CD4-positive, alpha-beta T cell treated with Interleukin-6 at 100 ng/mL for 8 hours (primary cell): ENCODE measurements around the gene HES3.

ENCODE experiments used
- DNase-seq: peaks from one replicate; pipeline ENCODE4 v3.0.0-alpha.2; 2020; ENCODE audit warnings: mixed read lengths, low spot score

HES3 gene

DNA sequence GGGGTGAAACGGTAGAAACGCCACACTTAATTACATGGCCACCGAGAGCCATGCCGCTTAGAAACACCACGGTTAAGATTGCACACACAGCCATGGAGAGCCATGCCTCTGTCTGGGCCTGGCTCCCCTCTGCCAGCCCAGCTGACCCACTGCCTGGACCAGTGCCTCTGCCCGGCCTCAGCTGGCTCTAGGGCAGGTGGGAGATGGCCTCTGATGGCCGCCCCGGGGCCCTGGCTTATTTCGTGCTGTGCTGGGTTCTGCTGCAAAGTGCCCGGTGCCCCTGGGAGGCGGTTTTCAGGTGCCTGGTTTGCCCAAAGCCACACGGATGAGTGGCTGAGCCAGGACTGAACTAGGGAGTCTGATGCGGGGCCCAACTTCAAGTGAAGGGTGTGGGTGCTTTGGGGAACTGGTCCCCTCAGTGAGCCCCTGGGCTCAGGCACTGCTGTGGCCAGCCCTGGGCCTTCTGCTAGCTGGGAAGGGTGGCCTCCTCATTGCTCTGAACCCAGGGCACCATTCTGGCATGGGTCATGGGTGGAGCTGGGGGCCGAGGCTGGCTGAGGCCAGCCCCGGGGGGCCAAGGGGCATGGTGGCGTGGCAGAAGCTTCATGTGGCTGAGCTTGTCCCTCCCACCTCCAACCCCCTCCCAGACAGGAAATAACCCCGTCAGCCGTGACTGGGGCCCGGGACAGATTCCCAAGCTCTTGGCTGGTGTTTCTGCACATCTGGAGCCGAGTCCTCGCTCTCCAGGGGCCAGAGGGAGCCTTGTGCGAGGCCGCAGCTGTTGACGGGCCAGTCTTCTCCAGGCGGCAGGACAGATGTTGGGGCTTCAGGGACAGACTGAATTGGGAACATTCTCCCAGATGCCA is 18.8 kb downstream of the HES3 start:
- DNase-seq: no peak

DNA sequence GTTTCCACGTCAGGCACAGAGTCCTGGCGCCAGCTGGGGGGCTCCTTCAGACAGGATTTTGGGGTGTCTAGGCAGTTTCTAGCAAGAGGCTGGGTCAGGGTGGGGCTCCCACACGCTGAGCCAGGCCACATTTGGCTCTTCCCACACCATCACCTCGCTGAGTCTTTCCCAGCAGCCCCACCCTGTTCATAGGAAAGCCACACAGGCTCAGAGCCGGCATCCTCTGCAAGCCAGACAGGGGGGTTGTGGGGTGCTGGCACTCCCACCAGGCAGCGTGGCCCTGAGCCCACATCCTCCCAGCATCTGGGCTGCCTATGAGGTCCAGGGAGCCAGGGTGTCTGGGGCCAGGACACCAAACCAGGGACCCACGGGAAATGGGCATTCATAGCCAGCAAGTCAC is 19.7 kb downstream of the HES3 start:
- no peak for DNase-seq

DNA sequence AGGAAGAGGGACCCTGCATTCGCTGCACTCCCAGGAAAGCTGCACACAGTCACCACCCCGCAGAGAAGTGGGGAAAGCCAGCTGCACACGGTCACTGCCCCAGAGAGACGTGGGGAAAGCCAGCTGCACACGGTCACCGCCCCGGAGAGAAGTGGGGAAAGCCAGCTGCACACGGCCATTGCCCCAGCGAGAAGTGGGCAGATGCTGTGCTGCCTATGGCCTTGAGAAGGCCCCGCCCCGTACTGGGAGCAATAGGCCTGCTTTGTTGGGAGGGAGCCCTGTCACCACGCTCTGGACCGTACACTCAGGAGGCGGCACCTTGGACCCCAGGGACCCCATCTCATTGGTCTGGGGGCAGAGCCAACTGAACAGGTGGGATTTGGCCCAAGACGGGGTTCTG is 21.2 kb downstream of the HES3 start:
- DNase-seq: no peak

DNA sequence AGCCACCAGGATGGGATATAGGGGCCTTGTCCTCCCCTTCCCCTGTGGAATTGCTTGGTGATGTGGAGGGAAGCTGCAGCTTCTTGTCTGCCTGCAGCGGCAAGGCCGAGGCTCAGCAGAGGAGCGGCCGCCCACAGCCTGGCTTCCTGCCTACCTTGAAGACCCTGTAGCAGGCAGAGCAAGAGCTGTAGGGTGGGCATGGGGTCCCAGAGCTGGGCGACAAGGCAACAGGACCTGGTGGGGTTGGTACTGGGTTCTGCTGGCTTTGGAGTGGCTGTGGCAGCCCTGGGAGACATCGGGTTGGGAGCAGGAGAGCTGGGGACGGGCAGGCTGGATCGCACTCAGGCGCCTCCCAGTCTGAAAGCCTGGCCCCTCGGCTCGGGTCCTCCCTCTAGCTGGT is 22.7 kb downstream of the HES3 start:
- DNase-seq: no peak

DNA sequence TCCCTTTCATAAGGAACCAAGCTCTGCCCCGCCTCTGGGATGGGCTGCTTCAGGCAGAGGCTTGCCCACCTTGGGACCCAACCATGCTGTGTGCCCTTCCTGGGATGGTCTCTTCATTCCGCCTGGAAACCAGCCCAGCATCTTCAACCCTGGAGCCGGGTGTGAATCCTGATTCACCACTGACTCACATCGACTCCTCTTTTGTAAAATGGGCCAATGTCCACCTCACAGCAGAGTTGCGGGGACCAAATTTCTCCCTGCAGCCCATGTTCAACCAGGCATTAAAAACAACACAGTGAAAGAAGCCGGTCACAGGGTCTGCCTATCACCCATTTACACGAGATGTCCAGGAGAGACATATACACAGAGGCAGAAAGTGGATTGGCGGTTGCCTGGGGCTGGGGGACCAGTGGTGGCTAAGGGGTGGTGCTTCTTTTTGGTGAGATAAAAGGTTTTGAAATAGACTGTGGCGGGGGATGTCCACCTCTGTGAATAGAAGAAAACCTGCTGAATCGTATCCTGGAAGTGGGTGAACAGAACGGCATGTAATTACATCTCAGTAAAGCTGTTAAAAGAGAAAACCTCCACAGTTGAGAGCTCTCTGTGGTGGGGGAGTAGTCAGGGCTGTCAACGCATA is 23.8 kb downstream of the HES3 start:
- DNase-seq: no peak

DNA sequence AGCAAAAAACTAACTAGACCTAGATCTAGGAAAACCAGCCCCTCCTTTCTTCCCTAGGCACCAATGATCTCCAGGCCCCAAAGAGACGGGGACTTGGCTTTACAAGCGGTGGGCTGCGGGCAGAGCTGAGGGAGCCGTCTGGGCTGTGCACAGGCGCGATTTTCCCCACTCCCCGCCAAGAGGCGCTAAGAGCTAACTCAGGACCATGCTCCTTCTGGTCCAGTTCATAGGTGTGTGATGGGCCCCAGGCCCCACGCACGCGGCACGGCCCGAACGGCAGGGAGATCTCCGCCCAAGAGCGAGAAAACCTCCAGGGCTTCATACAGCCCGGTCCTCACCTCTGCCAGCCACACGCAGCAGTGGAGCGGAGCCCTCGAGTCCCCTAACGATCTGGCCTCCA is 24.4 kb downstream of the HES3 start:
- no peak for DNase-seq

DNA sequence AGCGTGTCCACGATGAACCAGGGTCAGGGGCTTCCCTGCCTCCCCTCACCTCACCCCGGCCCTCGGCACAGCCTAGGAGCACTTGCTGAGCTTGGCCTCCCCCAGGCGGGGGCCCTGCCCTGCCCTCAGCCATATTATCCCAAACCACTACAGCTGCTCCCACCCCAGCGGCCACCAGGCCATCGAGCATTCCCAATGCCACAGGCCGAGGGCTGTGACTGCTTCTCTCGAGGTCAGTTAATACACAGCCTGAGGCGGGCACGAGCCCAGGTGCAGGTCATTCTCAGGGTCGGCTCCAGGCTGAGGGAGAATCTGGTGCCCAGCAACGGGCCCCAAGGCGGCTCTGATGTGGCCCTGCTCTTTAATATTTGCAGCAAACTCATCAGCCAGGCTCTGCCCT is 25.3 kb downstream of the HES3 start:
- no peak for DNase-seq

DNA sequence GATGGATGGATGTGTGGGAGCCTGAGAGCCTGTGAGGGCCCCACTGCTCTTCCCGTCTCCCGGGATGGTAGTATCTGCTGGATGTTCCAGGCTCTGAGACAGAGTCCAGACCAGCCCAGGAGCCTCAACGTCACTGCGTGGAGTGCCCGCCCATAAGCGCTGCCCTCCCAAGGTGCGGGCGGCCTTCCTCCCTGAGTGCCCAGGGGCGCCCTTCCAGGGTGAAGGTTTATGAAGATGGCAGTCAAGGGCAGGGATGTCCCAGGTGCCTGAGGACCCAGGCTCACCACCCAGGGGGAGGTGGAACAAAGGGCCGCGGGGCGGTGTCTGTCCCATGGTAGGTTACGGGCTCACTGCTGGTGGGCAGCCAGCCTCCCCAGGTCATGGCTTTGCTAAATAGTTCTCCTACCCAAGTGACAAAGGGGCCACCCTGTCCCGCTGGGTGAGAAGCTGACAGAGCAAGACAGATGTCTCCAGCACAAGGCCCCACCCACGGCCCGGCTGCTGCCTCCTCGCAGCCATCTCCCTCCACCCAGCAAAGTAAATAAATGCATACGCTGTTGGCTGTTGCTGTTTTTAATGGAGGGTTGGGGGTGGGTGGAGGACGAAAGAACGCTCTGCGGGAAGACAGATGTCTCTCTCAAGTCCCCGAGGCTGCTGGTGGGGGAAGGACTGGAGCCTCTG is 25.9 kb downstream of the HES3 start:
- DNase-seq: no peak

DNA sequence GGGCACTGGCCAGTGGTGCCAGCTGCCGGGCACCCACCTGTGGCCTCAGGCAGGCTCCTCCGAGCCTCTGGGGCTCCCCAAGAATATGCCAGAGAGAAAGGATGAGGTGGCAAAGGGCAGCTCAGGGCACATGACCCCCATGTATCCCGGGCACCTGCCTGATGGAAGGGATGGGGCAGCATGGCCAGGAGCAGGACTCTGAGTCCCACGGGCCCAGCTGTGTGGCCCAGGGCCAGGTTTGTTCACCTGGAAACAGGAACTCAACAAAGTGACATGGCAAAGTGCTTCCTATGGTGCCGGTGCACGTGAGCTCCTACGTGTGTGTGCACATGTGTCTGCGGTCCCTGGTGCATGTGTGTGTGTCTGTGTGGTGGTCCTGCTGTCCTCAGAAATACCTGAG is 26.4 kb downstream of the HES3 start:
- no peak for DNase-seq

DNA sequence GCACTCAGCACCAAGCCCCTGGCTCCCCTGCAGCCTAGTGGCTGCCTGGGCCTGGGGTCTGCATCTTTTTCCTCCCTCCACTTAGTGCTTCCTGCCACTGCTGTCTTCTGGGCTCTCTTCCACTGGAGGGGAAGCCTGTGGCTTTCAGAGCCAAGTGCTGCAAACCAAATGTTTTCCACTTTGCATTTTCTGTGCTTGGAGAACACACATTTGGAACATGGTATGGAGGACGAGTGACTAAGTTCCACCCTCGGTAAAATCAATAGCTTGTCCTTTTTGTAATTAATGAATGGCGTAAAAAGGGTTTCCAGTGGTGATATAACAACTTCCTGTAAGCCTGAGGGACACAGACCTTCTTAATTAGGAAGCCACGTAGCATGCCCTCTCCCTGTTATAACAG is 27.0 kb downstream of the HES3 start:
- no peak for DNase-seq

DNA sequence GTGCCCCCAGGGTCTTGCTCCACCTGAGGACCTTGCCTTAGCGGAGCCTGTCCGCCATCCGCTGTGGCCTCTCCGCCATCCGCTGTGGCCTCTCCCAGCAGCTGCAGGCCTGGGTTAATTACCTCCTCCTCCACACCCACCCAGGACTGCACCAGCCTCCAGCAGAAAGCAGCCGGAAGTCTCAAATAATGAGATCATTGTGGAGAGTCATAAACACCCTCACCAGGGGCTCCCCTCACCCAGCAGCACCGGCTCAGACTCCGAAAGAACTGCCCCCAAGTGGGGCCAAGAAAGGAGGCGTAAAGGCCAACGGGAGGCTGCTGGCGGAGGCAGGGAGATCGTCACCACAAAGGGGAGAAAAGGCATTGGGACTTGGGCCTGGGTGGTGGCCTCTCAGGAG is 27.6 kb downstream of the HES3 start:
- no peak for DNase-seq

DNA sequence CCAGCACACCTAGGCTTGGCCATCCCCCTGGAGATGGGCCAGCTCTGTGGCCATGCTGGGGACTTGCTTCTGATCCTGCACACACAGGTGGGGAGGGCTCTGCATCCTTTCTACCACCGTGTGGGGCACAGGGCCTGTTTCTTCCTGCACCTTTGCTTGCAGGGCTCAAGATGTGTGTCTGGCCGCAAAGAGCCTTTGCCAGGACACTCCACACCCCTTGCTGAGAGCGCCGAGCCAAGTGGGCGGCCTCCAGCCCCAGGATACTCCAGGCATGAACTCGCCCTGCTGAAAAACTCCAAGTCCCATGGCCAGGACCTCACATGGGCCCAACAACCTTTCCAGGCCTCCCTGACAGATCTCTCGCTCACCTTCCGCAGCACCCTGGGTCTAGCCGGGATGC is 28.5 kb downstream of the HES3 start:
- no peak for DNase-seq

DNA sequence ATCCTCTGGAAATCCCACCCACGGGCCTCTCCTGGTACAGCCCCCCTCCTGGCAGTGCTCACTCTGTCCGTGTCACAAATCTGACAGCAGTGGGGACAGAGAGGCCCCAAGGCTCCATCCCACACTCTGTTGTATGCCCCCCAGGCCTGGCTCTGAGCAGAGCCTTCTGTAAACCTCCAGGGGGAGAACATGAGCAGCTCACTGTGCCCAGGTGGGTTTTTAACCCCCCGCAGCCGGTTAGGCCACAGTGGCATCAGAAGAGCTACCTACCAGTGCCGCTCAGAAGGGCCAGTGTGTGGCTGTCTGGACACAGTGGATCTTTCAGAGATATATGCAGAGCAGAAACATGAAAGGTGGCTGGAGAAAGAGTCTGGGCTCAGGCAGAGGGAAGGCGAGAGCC is 28.9 kb downstream of the HES3 start:
- no peak for DNase-seq

DNA sequence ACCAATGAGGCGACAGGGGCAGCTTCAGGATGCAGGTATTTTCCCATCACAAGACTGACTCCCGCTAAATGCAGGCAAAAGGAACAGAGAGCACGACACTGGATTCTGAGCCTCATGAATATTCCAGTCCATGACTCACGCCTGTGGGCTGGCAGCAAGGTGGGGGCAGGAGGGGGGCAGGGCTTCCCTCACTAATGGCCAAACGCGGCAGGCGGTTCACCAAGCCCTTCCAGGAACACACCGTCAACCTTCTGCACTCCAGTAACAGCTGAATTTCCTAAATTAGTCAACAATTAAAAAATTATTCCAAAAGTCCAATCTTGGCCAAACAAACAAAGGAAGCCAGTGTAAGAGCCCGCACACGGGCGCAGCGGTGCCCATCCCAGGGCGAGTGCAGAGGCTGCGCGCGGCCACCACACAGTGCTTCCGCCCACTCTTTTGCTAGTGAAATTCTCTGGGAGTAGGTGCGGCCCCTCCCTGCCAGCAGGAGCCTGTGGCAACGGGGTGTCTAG is 29.5 kb downstream of the HES3 start:
- no peak for DNase-seq

DNA sequence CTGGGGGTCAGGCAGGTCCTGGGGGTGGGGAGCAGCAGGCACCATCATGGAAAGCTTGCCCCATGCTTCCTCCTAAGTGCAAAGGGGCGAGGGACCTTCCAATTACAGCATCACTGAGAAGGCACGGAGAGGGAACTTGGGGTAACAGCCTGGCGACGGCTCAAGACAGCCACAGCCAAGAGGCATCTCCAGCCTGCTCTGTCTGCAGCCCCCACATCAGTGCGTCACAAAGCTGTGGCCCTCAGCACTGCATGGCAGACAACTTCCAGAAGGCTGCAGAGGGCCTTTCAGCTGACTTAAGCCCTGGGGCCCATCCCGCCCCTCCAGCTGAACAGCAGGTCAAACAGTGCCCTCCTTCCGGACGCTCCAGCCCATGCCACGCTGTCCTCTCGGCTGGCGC is 30.1 kb downstream of the HES3 start:
- no peak for DNase-seq

DNA sequence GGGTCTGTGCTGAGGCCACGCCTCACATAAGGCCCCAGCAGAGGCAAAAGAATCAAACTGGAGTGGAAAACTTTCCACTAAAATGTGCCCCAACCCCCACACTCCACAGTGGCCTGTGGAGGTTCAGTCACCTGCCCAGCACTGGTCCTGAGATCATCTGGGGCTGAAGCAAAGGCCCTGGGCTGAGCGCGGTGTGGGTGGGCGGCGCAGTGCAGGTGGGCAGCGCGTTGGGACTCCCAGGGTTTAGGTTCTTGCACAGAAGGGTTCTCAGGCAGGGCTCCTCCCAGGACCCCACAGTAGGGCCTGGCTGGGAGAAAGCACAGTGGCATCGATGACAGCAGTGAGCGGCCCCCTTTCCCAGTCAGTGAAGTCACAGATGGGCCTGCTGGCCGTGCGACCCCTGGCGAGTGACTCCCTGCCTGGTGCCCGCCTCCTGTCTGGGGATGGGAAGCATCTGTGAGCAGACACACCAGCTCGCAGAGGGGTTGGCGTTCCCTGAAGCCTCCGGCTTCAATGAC is 30.7 kb downstream of the HES3 start:
- no peak for DNase-seq

DNA sequence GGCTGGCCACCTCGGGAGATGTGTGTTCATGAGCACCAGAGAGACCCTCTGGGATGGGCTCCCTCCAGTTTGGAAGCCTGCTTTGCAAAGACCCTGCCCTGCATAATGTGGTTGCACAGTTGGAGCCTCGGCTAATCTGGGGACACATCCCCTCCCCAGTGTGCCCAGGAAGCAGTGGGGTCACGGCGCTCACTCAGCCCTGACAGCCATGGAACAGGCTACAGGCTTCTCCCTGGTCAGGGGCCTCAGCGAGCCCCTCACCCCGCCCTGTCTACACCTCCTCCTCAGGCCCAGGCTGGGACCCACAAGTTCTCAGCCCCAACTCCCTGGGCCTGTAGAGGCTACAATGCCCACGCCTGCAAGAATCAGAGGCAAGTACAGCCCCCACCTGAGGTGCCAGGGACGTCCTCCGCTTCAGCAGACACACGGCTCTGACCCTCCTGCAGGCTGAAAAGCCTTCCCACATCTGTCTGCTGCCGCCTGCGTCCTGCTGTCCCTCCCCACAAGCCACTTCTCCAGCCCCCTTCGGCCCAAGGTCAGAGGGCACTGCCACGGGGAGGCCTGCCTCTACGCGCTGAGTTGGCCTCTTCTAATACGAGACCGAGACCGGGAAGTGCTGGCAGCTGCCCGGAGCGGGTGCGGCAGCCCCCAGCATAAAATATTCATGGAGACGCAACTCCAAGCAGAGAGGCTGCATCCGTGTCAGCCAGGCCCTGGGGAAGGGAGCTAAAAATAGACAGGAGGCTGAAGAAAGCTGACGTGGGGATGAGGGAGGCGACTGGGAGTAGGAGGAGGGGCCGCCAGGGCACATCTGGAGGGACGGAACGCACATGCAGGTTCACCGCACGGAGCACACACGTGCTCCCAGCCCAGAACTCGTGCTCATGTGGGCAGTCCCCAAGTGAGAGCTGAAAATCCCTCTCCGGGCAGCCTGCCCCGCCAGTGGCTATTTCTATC is 32.1 kb downstream of the HES3 start:
- DNase-seq: no peak

DNA sequence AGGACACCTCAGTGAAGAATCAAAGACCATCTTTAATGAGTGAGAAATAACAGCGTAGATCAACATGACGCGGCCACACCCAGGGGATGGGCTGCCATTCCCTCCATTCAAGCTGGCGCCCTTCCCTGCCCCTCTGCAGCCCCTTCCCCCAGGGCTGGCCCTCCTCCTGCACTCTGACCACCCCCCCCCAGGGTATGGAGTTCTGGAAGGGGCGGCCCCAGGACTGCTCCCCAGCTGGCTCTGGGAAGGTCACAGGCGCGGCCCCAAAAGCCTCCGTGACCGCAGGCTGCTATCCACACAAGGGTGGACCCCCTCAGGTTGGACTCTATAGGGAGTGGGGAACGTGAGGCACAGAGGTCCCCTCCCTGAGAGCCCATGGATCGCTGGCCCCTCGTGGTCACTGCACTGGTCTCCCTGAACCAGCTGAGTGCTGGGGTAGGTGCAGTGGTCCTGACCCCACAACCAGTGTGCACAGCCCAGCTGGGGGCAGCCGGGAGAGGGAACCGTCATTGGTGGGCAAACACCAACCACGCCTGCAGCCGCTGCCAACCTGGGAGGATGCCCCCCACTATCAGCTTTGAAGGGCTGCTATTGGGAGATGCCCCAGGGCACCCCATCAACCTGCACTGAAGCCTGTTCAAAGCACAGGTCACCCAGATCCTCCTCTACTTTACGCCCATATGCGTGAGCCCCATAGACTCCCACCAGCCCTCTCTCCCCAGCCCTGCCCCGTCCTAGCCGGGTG is 33.0 kb downstream of the HES3 start:
- DNase-seq: no peak

DNA sequence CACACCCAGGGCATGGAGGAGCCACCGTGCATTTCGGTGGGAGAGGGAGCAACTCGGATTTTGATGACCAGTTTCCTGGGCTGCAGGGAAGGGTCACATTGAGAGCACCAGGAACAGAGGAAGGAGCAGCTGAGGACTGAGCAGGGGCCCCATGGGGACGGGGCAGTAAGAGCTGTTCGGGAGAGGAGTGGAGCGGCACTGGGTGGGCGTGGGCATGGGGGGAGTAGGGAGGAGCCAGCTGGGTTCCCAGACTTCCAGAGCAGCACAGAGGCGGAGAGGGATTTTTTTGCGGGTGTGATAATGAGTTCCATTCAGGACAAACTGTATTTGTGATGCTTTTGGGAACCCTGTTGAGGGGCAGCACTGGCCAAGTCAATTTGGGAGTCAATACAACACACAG is 34.3 kb downstream of the HES3 start:
- DNase-seq: no peak

DNA sequence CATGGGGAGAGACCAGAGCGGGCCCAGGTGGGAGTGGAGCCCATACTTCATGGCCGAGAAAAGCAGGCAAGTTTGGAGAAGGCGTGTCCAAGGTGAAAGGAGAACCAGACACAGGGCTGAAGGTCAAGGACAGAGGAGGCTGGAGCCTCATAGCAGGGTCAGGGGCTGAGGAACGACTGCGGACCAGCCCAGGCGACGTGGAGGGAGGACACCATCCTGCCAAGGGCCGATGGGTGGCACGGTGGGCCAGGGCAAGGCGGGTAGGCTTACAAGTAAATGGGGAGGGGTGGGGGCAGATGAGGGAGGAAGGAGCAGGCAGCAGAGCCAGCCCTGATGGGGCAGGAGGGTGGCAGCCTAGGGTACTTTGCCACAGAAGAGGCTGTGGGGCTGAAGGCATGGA is 35.1 kb downstream of the HES3 start:
- DNase-seq: no peak
